GM12872 (cell line): ENCODE results near the gene NAT8L.

Source experiments
- TF ChIP-seq, protein P1 (sequence below): IDR thresholded peaks from 3 replicates; pipeline ENCODE4 v1.5.1; 2011; ENCODE audit warnings: low read depth, mild to moderate bottlenecking, low read length, moderate library complexity; ENCODE audit not compliant: insufficient read depth

NAT8L gene

DNA sequence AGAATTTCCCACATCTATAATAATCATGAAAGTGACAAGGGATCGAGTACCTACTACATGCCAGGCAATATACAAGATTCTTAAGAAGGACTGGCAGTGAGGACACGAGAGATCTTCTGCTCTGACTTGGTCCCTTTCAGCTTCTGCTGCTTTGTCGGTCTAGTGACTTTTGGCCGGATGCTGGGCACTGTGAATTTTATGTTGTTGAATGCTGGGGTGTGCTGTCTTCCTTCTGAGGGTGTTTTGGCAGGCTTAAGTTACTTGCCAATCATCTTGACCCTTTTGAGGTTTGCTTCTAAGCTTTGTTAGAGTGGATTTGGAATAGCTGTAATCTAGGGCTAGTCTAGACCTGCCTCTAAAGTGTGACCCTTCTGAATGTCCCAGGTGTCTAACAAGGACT is 23.5 kb downstream of the NAT8L start:
- TF ChIP-seq, protein P1, sequence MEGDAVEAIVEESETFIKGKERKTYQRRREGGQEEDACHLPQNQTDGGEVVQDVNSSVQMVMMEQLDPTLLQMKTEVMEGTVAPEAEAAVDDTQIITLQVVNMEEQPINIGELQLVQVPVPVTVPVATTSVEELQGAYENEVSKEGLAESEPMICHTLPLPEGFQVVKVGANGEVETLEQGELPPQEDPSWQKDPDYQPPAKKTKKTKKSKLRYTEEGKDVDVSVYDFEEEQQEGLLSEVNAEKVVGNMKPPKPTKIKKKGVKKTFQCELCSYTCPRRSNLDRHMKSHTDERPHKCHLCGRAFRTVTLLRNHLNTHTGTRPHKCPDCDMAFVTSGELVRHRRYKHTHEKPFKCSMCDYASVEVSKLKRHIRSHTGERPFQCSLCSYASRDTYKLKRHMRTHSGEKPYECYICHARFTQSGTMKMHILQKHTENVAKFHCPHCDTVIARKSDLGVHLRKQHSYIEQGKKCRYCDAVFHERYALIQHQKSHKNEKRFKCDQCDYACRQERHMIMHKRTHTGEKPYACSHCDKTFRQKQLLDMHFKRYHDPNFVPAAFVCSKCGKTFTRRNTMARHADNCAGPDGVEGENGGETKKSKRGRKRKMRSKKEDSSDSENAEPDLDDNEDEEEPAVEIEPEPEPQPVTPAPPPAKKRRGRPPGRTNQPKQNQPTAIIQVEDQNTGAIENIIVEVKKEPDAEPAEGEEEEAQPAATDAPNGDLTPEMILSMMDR = no peak

DNA sequence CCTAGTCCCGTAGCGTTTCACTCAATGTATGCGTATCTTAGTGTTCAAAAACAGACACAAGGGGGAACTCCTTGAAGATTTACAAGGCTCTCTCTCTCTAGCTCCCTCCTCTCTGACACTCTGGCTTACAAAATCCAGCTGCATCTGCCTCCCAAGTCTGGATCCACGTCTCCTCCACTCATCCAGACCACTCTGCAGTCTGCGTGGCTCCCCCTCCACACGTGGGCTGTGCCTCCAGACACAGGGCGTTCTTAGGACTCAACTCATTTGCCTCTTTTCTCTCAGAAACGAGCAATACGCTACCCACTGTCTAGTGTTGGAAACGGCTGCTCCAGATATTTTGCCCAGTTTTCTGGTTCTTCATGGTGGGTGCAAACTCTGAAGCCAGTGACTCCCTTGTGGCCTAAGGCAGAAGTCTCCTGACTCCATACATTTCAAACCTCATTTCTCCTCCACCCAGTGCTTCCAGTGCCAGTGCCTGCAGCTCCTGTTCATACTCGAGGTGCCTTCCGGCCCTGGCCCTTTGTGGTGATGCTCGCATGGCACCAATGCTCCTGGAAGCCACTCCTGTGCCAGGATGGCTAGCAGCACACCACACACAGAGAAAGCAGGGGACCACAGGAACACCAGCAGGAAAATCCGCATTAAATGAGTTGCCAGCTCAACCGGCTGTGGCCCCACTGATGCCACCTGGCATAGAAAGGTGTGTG is 24.1 kb downstream of the NAT8L start:
- TF ChIP-seq, protein P1 = no peak

DNA sequence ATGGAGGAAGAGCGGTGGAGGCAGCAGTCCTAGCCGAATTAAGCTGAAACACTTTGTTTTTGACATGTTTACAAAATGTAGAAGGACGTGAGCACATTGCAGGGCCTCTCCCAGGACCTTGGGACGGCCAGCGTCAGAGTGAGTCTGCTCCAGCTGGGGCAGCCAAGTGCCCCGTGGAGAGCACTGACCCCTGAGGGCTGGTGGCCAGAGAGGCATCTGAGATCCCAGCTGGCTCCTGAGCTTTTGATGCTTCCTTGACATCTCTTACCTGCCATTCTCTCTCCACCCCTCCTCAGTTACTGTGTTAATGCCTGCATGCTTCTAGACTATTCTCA is 24.7 kb downstream of the NAT8L start:
- TF ChIP-seq, protein P1 = no peak

DNA sequence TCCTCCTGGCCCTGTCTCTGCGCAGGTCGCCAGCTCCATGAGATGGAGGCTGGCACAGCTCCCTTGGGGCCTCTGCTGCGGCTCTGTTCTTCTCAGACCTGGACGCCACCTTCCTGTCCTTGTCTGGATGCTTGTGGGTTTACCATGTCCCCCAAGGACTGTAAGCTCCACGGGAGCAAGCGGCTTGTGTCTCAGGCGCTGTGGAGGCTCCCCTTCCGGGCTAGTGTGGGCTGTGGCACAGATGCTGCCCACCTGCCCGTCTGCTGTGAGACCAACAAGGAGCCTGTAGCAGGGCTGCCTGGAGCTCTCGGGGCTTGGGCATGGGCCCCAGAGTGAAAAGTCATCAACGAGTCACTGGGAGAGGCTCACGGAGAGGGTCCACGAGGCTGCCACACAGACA is 25.2 kb downstream of the NAT8L start:
- TF ChIP-seq, protein P1 = no peak

DNA sequence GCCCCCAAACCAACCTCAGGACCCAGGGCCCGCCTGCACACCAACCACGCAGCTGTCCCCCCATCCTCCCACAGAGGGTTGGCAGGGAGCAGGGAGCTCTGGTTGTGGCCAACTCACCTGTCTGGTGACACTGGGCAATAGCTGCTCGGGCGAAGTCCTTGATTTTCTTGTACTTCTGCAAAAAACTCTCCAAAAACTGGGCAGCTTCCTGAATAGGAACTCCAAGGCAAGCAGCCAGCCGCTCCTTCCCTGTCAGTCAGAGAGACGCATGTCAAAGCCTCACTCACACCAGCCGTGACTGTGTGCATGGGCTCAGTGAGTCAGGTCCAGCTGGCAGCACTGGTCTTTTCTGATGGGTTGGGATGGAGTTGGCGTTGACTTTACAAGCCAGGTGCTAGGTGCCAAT is 26.4 kb downstream of the NAT8L start:
- TF ChIP-seq, protein P1 = no peak

DNA sequence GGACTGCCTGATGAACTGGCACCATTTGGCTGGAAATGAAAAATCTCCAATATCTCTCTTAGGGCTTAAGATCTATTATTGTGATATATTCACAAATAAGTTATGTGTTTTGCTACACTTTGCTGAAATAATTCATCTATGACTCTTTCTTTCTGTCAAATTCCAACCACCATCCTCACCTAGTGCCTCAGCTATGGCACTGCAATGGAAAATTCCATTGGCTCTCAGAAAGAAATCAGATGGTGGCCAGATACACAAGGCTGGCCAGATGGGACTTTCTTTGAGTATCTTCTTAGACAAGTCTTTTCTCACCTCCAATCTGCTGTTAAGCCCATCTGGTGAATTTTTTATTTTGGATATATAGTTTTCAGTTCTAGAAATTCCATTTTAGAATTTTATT is 28.0 kb downstream of the NAT8L start:
- TF ChIP-seq, protein P1 = no peak

DNA sequence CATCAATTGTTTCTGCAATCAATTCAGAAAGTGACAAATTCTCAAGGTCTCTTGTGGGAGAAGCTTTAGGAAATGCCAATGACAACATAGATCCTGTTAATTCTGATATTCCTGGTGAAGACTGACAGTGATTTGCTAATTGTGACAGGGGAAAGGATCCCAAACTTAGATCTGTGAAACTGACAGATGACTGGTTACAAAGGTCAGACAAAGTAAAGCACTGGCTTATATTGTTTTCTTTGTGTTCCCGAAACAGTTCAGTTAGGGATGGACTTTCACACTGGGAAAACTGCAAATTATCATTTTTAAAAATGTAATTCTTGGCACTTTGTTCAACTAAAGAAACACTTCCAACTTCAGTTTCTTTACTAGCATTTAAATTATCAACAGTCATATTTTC is 30.1 kb downstream of the NAT8L start:
- TF ChIP-seq, protein P1 = no peak

DNA sequence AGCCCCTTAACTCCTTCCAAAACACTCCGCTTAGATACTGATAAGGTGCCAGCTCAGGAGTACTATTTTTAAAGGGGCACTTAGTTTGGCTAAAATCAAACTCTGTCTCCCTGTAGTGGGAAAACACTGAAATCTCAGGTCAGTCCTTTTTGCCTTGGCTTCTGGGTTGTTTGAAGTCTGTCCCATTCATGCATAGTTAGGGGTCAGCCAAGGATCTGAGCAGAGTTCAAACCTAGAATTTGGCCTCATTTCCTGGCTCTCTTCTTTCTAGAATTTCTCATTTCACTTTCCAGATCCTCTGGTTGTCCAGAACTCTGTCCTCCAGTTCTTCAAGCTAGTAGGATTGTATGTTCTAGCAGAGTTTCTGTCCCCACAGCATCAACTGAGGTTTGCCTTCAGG is 31.5 kb downstream of the NAT8L start:
- TF ChIP-seq, protein P1 = no peak
